DMS114 treated with DMSO at 0.1 percent for 48 hours (cell line): Measurements from ENCODE around the gene CKB.

Source experiments
- DNase-seq: peaks from one replicate; lab custom pipeline; 2025; ENCODE audit not compliant: unreplicated experiment; lab: John Stamatoyannopoulos, UW

Gene CKB

DNA sequence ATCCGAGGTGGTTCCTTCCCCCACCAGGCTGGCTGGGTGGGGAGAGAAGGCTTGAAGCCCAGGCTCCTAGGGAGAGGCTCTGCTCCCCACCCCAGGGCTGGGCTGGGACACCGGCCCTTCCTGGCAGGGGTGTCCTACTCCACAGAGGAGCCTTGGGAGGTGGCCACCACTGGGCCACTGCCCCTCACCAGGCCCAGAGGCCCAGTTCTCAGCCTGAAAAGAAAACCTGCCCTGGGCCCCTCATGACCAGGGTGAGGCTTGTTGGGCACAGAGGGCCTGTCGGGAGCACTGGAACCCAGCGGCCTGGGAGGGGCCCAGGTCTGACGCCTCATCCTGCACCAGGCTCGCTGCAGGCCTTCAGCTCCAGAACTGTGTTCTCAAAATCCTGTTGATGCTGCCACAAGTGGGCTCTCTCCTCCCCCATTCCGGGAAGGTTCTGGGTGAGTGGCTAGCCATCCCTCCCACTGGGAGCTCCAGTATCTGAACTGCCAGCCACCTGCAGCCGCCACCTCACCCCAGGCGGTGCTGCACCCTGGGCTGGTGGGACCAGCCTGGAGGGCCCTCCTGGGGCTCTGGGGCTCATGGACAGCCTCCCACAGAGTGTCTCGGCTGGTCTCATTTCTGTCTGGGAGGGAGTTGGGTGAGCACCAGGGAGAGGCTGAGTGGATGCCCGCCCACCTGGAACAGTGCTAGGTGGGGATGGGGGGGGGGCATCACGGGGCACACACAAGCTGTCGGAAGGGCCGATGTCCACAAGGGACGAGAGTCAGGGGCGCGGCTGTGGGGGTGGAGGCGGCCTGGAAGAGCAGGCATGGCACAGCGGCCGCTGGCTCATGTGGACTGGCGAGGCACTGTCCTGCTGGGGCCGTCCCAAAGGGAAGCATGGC lies 28.1 kb upstream of the CKB start:
- DNase-seq = no peak

DNA sequence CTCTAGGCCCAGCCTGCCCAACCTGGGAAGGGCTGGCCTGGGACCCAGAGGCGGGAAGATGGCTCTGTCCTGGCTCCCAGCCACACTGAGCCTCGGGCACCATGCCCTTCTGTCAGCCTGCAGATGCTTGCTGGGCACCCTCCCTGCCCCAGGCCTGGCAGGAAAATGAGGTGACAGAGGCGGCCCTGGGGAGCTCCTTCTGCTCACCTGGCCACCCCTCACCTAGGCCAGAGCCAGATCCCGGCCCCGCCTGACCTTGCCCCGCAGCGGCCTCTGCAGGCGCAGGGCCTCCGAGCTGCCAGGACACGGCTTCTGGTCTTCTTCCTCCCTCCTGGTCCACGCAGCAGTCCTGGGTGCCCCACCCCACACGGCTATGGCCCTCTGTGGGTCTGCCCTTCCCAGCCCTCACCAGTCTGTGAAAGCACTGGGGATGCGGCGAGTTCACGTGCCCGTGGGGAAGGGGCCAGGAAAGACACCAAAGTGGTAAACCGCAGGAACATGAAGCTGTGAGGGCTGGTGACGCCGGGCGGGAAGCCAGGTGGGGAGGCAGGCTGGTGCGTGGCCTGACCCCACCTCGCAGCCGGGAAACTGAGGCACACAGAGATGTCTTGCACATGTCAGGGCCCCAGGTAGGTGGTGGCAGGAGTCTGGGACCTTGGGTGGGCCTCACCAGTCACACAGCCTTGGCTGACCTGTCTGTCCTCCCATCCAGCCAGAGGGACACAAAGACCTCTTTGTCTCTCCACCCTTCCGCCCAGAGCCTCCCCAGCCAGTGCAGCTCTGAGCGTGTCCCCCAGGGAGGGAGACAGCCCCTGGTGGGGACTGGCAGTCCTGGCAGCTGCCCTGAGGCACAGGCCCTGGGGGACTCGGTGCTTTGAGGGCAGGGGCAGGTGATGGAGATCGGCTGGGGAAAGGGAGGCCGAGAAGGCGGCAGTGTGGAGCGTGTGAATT lies 27.0 kb upstream of the CKB start:
- DNase-seq = no peak

DNA sequence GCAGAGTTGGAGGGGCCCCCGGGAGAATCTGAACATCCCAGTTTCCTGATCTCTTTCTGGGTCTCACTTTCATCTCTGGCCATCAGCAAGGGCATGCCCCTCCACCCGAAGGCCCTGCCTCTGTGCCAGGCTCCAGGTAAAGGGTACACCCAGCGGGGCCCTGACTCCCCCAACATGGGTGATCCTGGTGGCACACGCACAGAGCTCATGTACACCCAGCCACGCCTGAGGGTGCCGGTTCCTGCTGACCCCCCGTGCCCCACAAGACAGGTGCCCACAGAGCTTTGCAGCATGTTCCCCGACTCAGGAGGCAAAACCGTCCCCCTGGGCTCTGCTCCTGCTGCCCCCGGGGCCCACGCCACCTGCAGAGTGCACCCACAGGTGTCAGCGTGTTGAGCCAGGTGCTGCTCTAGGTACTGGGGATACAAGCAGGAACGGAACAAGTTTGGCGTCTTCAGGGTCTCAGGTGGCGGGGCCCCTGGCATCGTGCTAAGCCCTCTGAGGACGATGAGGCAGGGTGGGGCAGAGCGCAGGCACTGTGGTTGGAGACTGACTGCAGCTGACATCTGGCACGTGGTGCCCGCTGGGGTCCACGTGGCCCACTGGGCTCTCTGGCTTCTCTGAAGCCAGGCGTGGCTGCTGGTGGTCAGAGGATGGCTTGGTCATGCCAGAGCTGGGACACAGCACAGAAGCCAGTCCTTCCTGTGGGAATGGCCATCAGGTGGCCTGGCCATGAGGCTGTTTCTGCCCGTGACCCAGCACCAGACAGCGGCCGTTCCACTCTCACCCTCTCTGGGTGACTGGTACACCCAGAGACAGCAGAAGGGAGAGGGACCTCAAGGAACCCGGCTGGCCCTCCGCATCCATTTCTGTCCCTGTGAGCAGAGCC lies 26.1 kb upstream of the CKB start:
- DNase-seq = no peak

- no peak for DNase-seq
Observed at GRCh38 chr14:103547941-103548462, 25.4 kb upstream of the CKB start.

DNA sequence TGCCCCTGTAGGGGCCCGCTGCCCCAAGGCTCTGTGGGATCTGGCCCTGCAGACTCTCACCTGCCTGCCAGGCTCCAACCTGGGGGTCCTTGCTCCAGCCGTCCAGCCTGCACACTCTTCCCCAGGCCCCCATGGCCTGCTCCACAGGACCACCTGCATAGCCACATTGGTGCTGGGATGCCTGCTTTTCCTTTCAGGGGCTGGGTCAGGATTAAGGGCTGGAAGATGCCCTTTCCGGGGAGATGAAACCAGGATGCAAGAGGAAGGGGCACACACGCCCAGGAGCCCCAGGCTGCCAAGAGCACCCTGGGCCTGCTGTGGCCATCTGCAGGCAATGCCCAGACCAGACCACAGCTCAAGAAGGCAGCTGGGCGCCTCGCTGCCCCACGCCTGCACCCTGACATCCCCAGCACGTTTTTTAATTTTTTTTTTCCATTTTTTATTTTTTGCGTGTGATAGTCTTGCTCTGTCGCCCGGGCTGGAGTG lies 24.9 kb upstream of the CKB start:
- DNase-seq = no peak

- peak; percentile 18 for DNase-seq
Observed at GRCh38 chr14:103546652-103547454, 24.2 kb upstream of the CKB start.

DNA sequence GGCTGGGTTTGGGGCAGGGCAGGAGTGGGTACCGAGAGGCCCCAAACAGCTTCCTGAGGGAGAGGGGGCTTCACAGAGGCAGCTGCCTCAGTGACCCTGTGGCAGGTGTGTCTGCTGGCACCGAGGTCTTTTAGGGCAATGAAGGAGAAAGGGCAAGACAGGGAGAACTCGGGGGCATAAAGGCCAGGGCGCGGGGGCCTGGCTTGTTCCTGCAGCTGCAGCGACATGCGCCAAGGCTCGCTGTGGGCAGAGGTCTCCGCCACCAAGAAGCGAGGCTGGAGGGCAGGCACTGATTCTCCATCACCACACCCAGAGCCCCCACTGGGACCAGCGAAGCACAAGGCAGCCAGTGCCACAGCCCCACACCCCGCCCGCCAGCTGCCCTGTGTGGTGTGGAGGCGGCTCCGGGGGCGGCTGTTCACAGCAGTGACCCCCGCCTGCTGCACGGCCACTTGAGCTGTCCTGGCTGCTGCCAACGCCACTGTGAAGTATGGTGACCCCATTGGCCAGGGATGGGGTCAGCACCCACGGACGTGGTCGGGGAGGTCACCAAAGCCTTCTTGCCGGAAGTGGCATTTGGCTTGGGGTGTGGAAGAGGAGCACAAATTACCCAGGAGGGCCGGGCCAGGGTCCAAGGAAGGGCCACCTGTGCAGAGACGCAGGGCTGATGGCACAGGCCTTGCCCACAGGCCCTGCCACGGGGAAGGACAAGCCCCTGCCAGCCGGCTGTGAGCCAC lies 23.5 kb upstream of the CKB start:
- no peak for DNase-seq

DNA sequence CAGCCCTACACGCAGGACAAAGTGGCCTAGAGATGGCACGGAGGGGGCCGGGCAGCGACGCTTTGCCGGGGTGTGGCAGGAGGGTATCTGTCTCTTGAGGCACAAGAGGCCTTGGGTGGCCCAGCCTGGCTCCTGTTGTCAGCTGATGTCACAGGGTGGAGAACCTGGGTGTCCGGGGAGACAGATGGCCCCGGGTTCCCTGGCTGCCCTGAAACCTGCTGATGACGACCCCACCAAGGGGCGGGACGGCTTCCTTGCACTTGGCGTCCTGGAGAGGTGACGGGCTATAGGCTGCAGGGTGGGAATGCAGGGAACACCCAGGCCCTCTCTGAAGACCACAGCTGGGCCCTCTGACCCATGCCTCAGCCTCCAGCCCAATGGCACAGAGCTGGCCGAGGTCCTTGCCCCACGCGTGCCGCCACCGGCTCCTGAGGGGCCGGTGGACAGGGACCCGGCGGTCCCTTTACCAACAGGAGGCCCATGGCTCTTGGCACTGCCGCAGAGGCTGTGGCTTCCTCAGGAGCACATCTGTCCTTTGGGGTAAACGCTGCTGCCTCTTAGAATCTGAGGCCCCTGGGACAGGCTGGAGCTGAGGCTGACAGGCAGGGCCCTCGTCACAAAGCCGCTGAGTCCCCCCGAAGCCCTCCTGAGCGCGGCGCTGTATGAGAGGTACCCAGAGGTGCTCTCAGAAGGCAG lies 22.7 kb upstream of the CKB start:
- DNase-seq = no peak

DNA sequence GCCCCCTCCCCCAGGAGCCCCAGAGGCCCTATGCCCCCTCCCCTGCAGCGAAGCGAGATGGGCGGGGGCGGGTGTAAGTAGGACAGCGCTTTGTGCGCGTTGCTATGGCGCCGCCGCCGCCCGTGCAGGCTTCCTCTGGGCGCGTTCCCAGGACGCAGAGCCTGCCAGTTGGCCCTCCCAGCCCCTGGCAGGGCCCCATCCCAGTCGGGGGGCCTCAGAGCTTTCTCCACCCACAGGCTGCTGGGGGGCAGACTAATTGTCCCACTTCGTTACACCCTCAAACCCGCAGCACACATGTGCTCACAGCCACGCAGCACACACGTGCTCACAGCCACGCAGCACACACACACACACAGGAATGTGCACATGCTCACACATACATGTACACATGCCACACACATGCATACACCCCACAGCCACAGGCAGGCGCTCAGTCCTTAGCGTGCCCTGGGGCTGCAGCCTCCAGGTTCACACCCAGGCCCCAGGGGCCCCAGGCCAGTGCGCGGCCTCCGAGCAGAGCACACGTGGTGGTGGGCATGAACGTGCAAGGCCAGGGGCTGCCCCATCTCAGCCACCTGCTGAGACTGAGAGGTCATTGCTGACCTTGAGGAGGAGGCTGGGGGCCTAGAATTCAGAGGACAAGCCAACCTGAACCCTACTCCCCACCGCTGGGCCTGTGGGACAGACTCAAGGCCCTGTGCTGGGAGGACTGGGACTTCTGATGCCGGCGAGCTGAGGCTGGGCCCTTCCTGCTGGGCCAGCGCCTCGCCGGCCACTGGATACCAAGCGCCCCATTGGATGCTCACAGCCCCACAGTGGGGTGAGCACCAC lies 22.0 kb upstream of the CKB start:
- no peak for DNase-seq

DNA sequence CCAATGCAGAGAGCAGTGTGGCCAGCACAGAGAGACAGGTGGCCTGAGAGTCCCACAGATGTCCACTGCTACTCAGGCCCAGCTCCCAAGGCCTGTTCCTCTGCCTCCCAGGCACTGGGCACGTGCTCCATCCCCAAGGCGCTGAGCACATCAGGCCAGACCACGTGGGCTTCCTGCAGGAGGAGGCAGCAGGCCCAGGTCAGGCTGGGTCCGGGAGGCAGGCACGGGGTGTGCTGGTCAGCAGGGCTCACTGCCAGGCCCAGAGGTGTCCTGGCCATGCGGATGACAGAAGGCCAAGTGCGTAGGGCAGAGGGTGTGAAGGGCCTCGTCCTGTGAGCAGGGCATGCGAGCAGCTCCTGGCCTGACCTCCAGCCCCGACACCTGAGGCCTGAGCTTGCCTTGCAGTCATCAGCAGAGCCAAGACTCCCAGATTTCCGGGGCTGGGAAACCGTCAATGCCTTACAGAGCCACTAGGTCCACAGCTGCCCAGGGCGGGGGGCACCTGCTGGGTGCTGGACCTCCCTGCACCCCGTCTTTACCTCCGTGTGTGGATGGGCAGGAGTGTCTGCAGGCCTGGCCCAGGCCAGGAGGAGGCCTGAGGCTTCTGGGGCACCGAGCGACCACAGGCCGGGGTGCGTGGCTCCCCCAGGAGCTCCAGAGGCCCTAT lies 21.2 kb upstream of the CKB start:
- no peak for DNase-seq

DNA sequence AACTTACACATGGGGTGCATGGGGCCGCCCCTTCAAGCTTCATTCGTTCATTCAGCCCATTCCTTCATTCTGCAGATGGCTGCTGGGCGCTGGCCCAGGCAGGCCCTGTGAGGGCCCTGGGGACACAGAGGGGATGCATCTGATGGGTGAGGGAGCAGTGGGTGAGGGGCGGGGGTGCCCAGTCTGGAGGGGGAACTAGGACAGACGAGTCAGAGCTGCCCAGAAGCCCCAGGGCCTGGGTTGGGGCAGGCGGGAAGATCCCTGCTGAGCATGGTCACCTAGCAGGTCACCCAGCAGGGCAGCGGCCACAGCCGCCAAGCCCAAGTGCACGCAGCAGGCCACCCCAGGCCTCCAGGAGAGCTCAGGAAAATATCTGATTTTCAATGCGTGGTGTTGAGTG lies 20.5 kb upstream of the CKB start:
- DNase-seq = no peak

DNA sequence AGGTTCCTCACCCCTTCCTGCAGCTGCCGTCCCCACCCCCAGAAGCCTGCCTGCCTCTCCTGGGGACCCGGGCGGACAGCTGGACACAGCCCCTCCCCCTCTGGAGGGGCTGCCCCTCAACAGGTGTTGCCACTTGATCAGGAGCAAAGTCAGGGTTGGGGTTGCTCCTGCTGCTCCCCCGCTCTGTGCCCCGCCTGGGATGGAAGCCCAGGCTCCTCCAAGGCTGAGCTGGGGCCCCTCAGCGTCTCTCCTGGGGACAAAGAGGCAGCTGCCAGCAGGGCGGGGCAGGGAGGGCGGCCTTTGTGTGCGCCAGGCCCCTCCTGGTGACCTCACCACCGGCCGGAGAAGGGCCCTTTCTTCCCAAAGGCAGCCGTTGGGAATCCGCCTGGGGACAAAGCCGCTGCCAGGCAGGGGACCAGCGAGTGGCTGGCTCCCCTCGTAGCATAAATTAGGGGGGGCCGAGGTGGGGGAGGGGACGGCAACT lies 20.0 kb upstream of the CKB start:
- DNase-seq = no peak

- DNase-seq = no peak
Observed at GRCh38 chr14:103541709-103542604, 19.3 kb upstream of the CKB start.

GRCh38 chr14:103540821-103541708 lies 18.4 kb upstream of the CKB start:
- no peak for DNase-seq
